Cardiac muscle cell (in vitro differentiated cells and primary cell): ENCODE data around the gene BAZ1A. TPM values are rescaled to one million over a fixed set of nuclear protein-coding genes. Genes with fewer than 3 reads are reported as not detected.

Experiments used
- DNase-seq, 2 donors: peaks; one replicate each; pipeline versions ENCODE4 v3.0.0 to v3.0.0-alpha.2; 2010 to 2017; ENCODE audit warnings: low read depth in 1 of 2, low spot score in 1 of 2
- H3K27ac ChIP-seq: fragments of 200-600 bp; sonication (generic); 2 replicates; pipeline ENCODE4 v1.5.1; 2016
- H3K27me3 ChIP-seq: fragments of 200-600 bp; sonication (generic); 2 replicates; pipeline ENCODE4 v1.6.0; 2016; ENCODE audit warnings: control low read depth
- H3K36me3 ChIP-seq: fragments of 200-600 bp; sonication (generic); 2 replicates; pipeline ENCODE4 v1.5.1; 2016; ENCODE audit warnings: control low read depth
- H3K4me1 ChIP-seq: fragments of 200-600 bp; sonication (generic); 2 replicates; pipeline ENCODE4 v1.8.1; 2017; ENCODE audit warnings: low read depth, mild to moderate bottlenecking, mixed run types
- H3K4me3 ChIP-seq: fragments of 200-600 bp; sonication (generic); 2 replicates; pipeline ENCODE4 v1.5.1; 2016; ENCODE audit warnings: mild to moderate bottlenecking
- H3K9me3 ChIP-seq: fragments of 200-600 bp; sonication (generic); 2 replicates; pipeline ENCODE4 v1.5.1; 2017; ENCODE audit warnings: low read depth, mild to moderate bottlenecking, control low read depth
- CTCF ChIP-seq: IDR thresholded peaks from 2 replicates; pipeline ENCODE4 v1.5.1; 2012; ENCODE audit warnings: low read depth, mild to moderate bottlenecking, low read length
- polyA plus RNA-seq: library from polyadenylated mRNA; unstranded; fragments of >200 nt; fragmentation: Nextera tagmentation; extraction: Ambion mirVana; gene quantifications from 2 replicates; pipeline ENCODE4 v1.2.1, GENCODE V29; 2016
- total RNA-seq: library from RNA; depleted of rRNA; stranded (reverse); fragments of >200 nt; gene quantifications from 2 replicates; pipeline ENCODE4 v1.2.3, GENCODE V29; 2016

Gene BAZ1A
- total and polyA plus RNA-seq, 2 experiments from 2014 or later: 7.2 to 11.1 TPM

DNA sequence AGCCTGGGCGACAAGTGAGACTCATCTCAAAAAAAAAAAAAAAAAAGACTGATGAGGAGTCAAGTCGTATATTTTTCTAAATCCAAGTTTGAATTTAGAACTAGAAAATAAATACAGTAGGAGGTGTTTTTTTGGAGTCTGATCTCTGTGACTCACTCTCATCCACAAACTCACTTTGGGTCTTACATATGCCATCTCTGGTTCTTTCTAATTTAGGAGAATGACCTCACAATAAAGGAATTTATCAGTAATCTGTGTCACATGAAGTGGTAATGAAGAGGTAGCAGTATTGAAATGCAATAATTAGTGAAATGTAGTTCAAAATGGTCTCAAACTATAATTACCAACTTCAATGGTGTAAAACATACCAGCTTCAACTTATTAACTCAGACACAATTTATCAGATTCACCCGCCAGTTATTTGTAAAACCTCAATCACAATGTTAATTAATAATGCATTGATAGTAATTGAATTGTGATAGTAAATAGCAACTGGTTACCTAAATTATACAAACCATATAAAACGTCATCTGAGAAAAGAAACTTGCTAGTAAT lies 156.3 kb downstream of the BAZ1A start:
- no peaks in the 10 kb centered on the region for H3K27me3 ChIP-seq
- TF ChIP-seq CTCF: no peak
- no peaks in the 10 kb centered on the region for H3K9me3 ChIP-seq
- DNase-seq: peak in 1 of 2 donors; percentile 33
- no peaks in the 10 kb centered on the region for H3K4me1 ChIP-seq
- no peak overlapping the region for H3K4me3 ChIP-seq
- no peaks in the 10 kb centered on the region for H3K36me3 ChIP-seq
- no peak overlapping the region for H3K27ac ChIP-seq

DNA sequence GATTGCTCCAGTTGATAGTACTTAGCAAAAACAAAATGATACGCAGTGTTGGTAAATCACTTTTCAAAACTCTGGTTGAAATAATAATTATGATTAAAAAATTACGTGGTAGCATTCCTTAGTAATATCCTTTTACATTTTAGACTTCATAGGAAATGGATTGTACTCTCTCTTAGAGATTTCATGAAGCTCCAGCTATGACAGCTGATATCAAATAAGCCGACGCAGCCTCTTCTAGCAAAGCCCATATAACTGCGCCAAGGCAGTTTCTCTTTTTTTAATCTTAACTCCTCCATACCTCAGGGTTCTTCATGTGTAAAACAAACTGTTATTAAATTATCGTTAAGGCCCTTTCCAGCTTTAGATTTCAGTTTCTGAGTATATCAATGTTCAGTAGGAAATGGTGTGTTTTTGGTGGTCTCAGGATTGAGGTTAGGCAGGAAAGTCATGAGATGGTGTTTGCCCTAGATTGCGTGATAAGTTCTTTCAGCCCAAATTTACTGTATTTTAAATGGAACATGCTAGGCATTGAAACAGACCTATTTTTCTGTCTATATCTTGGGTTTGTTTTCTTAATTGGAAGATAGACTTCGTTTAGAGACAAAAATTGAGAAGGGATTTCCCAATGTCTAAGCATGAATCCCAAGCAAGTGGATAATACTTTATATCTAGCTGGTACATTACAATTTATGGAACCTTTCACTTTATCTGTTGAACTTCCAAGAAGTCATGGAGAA lies 159.9 kb downstream of the BAZ1A start:
- DNase-seq: no peak
- Histone ChIP-seq H3K27ac (no peak overlapping the region), H3K4me3 (peak overlapping the region; percentile 55), H3K36me3 (peaks cover 9% of the 10 kb centered on the region), H3K4me1 (peaks cover 30% of the 10 kb centered on the region), H3K9me3 (no peaks in the 10 kb centered on the region), H3K27me3 (no peaks in the 10 kb centered on the region)
- no peak for TF ChIP-seq CTCF

GRCh38 chr14:34714320-34715126 lies 160.6 kb downstream of the BAZ1A start, which contains the start of gene CFL2:
Gene CFL2, minus strand, starts transcription at chr14:34714593. Its CDS starts 53 bp downstream, at chr14:34714540.
- Histone ChIP-seq H3K27me3 (no peaks in the 10 kb centered on the region), H3K36me3 (peaks cover 9% of the 10 kb centered on the region), H3K4me1 (peaks cover 36% of the 10 kb centered on the region), H3K4me3 (peak within 1 kb of the TSS; percentile 55), H3K9me3 (no peaks in the 10 kb centered on the region), H3K27ac (peak within 1 kb of the TSS; percentile 94)
- DNase-seq: peak; percentile 76 to 94
- no peak for TF ChIP-seq CTCF

DNA sequence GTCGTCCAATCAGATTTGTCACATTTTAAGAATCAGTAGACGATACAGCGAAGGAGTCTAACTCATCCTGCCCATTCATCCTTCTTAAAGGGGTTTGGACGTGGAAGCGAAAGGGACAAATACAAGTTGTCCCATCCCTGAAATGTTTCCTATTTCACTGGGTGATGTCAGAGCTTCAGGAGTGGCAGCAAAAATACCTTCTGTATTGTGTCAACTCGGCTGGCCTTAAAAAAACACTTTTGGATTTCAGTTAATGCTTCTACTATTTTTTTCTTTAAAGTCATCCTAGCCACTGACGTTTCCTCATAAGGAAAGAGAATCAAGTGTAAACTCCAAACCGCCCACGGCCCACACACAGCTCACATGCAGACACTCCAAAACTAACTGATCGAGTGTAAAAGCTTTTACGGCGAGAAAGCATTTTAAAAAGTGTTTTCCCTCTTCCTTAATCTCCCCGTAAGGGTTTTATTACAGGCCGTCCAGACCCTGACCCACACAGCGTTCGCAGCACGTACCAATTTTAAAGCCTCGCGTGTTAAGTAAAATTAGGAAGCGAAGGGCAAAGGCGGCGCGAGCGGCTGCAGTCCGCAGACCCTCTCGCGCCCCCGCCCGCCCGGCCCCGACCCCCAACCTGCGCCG lies 161.4 kb downstream of the BAZ1A start:
- Histone ChIP-seq H3K36me3 (peaks cover 9% of the 10 kb centered on the region), H3K27ac (peak overlapping the region; percentile 94), H3K4me1 (peaks cover 36% of the 10 kb centered on the region), H3K9me3 (no peaks in the 10 kb centered on the region), H3K27me3 (no peaks in the 10 kb centered on the region), H3K4me3 (peak overlapping the region; percentile 55)
- peak; percentile 38 to 59 for DNase-seq
- no peak for TF ChIP-seq CTCF

DNA sequence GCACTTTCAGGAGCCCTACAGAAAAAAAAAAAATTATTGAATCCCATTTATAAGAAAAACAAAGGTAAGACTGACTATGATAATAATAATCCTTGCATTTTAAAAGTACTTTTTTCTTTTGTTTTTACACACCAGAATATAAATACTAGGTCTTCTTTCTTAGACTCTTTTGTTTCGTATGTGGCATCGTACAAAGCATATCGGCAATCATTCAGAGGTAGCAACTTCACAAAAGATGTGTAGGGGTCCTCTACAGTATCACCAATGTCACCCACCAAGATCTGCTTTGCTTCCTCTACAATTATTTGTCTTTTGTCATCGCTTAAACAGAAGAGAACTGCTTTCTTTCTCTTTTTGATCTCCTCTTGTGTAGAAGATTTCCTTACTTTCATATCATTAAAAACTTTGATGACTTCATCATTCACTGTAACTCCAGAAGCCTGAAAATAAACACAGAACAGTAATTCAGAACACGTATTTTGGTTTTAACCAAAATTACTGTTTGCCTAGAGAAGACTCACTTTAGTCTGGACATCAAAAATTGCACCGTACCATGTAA lies 162.0 kb downstream of the BAZ1A start:
- H3K4me3 ChIP-seq: peak overlapping the region; percentile 55
- peak overlapping the region; percentile 94 for H3K27ac ChIP-seq
- no peaks in the 10 kb centered on the region for H3K27me3 ChIP-seq
- H3K9me3 ChIP-seq: no peaks in the 10 kb centered on the region
- peaks cover 9% of the 10 kb centered on the region for H3K36me3 ChIP-seq
- no peak for TF ChIP-seq CTCF
- DNase-seq: no peak
- peaks cover 36% of the 10 kb centered on the region for H3K4me1 ChIP-seq
